ENCODE results near the gene EML3. TPM values are rescaled to one million over a fixed set of nuclear protein-coding genes. Genes with fewer than 3 reads are reported as not detected.
A peak's percentile ranks its signal among the peaks of the same experiment; 100 is the strongest.

EML3 gene
- total and polyA plus RNA-seq, 2 of the 13 experiments (the other 11 are each of a cell fraction or from before 2014, with no cell fraction given): 10.6 to 12.3 TPM

GRCh38 chr11:62601372-62602140 lies 11.0 kb downstream of the EML3 start, which contains the start of gene MTA2 (continued):
- TF ChIP-seq CCAR2 (optimal IDR thresholded peaks at IDR 0.05; ENCODE audit: low read depth, low read length): no peak
- TF ChIP-seq, protein P1, sequence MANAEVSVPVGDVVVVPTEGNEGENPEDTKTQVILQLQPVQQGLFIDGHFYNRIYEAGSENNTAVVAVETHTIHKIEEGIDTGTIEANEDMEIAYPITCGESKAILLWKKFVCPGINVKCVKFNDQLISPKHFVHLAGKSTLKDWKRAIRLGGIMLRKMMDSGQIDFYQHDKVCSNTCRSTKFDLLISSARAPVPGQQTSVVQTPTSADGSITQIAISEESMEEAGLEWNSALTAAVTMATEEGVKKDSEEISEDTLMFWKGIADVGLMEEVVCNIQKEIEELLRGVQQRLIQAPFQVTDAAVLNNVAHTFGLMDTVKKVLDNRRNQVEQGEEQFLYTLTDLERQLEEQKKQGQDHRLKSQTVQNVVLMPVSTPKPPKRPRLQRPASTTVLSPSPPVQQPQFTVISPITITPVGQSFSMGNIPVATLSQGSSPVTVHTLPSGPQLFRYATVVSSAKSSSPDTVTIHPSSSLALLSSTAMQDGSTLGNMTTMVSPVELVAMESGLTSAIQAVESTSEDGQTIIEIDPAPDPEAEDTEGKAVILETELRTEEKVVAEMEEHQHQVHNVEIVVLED (CRISPR knock-in tag; IDR thresholded peaks at IDR 0.05; ENCODE audit: borderline replicate concordance): no peak
- peak; percentile 61; the same call in 1 of the 2 replicates for TF ChIP-seq MAZ (IDR thresholded peaks at IDR 0.05; ENCODE audit: borderline replicate concordance, low read depth, low read length)
- peak; percentile 75; the same call in 1 of the 2 replicates for TF ChIP-seq MAZ (CRISPR knock-in tag; IDR thresholded peaks at IDR 0.05; ENCODE audit: low read depth)
- TF ChIP-seq DMTF1 (CRISPR knock-in tag; IDR thresholded peaks at IDR 0.05): no peak
- no peak for TF ChIP-seq ZNF724P (CRISPR knock-in tag; IDR thresholded peaks at IDR 0.05; ENCODE audit: borderline replicate concordance)
- no peak for TF ChIP-seq ZNF737 (CRISPR knock-in tag; IDR thresholded peaks at IDR 0.05; ENCODE audit: borderline replicate concordance)
- no peak; the same call in 1 of the 2 replicates for TF ChIP-seq ZNF33B (CRISPR knock-in tag; IDR thresholded peaks at IDR 0.05)
- TF ChIP-seq SP2 (CRISPR knock-in tag; IDR thresholded peaks at IDR 0.05): no peak
- TF ChIP-seq ZZZ3 (CRISPR knock-in tag; IDR thresholded peaks at IDR 0.05; ENCODE audit: borderline replicate concordance): peak; percentile 58; the same call in 1 of the 2 replicates
- TF ChIP-seq, protein P2, sequence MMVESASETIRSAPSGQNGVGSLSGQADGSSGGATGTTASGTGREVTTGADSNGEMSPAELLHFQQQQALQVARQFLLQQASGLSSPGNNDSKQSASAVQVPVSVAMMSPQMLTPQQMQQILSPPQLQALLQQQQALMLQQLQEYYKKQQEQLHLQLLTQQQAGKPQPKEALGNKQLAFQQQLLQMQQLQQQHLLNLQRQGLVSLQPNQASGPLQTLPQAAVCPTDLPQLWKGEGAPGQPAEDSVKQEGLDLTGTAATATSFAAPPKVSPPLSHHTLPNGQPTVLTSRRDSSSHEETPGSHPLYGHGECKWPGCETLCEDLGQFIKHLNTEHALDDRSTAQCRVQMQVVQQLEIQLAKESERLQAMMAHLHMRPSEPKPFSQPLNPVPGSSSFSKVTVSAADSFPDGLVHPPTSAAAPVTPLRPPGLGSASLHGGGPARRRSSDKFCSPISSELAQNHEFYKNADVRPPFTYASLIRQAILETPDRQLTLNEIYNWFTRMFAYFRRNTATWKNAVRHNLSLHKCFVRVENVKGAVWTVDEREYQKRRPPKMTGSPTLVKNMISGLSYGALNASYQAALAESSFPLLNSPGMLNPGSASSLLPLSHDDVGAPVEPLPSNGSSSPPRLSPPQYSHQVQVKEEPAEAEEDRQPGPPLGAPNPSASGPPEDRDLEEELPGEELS (CRISPR knock-in tag; IDR thresholded peaks at IDR 0.05): no peak
- TF ChIP-seq ZFP41 (CRISPR knock-in tag; IDR thresholded peaks at IDR 0.05; ENCODE audit: borderline replicate concordance): 0 out of 2 replicates have a peak, but pooled peaks have one; percentile 64
- TF ChIP-seq POLR2AphosphoS2 (IDR thresholded peaks at IDR 0.05; ENCODE audit: low read depth, low read length): no peak
- TF ChIP-seq SKI (IDR thresholded peaks at IDR 0.05; ENCODE audit: partially characterized antibody): no peak
- peak; percentile 72 for TF ChIP-seq ZNF574 (CRISPR knock-in tag; IDR thresholded peaks at IDR 0.05)

All from HepG2 (cell line).